DMS53 (cell line): ENCODE results near the gene MAPK13.
A peak's percentile ranks its signal among the peaks of the same experiment; 100 is the strongest.

Experiments used
- DNase-seq: peaks from one replicate; lab custom pipeline; 2025; lab: John Stamatoyannopoulos, UW

MAPK13 gene

GRCh38 chr6:36149476-36149875 lies 19.2 kb downstream of the MAPK13 start:
- DNase-seq = no peak

DNA sequence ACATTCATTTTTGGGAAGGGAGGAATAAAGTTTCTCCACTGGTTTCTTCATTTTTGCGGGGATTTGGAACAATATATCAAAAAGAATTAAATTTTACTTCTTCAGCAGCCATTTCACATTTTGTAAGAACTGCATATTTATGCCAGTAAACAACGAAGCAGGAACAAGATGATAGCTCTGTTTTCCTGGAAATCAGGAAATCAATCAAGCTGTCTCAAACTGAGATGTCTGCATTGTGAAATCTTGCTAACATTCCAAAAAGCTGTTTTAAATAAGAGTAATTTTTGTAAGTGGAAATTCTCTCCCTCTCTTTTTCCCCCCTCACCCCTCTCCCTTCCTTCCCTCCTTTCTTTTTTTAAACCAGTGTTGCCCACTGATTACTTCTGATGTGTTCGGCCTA lies 20.0 kb downstream of the MAPK13 start:
- DNase-seq = no peak

- peak; percentile 13 for DNase-seq
These were observed 24.0 kb downstream of the MAPK13 start for GRCh38 chr6:36154286-36154685.

DNA sequence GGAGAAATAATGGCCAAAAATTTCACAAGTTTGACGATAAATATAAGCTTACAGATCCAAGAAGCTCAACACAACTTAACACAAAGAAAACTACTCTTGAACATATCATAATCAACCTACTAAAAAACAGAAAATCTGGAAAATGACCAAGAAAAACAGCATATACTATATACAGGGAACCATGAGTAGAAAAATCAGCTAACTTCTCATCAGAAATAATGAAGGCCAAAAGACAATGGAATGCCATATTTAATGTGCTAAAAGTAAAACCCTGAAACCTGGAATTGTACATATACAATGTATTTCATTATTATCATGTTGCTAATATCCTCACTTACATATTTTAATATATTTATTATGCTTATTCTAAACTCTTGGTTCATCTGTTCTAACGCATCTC lies 25.3 kb downstream of the MAPK13 start:
- no peak for DNase-seq

GRCh38 chr6:36160147-36160760 lies 29.9 kb downstream of the MAPK13 start:
- DNase-seq = no peak

DNA sequence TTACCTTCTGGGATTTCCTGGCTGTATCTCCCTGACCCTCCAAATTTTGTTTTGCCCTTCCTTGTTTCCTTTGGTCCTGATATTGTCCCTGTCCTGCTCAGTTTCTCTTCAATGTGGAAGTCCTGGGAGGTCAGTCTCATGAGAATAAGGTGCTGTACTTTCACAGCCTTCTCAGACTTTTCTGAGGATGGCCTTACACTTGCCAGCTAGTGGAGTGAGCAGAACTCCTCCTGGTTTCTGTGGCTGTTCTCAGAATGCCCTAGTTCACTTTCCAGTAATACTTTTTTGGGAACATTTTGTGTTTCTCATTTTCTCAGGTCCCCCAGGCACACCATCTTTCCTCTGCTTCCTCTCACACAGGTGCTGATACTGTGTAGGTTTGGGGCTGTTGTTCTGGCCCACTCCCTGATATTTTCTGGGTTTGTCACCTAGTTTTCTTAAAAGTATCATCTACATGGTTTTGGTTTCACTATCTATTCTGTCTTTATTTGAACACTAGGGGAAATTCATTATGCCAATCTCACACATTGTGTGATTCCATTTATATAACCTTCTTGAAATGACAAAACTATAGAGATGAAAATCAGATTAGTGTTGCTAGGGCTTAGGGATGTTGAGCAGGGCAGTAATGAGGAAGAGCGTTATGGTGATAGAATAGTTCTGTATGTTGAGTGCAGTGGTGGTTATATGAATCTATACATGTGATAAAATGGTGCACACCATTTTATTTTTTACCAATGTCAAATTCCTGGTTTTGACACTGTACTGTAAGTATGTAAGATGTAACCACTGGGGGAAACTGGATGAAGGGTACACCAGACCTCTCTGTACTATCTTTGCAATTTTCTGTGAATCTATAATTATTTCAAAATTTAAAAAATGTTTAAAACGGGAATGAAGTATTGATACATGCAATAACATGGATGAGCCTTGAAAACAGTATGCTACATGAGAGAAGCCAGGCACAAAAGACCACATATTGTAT lies 39.0 kb downstream of the MAPK13 start:
- no peak for DNase-seq

DNA sequence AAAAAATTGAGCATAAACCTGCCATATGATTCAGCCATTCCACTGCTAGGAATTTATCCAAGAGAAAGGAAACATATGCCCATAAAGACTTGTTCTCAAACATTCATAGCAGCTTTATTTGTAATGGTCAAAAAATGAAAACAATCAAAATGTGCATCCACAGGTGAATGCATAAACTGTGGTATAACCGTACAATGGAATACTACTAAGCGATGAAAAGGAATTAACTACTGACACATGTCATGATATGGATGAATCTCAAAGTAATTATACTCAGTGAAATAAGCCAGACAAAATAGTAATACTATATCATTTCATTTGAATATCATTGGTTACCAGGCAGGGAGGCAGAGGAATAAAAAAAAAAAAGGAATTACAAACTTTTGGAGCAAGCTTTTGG lies 40.4 kb downstream of the MAPK13 start:
- no peak for DNase-seq

DNA sequence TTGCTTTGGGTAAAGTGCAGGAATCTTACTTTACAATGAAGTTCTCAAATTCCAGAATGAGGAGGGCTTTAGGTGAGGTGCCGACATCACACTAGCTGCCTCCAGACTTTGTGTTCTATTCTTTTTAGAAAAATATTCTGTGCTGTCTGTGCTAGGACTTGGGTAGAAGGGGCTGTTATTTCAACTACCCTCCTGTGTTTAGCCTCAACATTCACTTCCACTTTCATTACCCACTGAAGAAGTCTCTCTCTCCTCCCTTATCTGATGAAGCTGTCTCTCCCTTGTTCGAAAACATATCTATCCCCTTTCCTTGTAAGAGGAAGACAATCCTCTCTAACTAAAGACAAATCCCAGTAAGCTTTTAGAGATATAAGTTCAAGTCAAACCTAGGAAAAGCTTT lies 41.3 kb downstream of the MAPK13 start:
- no peak for DNase-seq

GRCh38 chr6:36177166-36177565 lies 46.9 kb downstream of the MAPK13 start:
- DNase-seq = no peak

- no peak for DNase-seq
These were observed 48.2 kb downstream of the MAPK13 start for GRCh38 chr6:36178544-36178943.

DNA sequence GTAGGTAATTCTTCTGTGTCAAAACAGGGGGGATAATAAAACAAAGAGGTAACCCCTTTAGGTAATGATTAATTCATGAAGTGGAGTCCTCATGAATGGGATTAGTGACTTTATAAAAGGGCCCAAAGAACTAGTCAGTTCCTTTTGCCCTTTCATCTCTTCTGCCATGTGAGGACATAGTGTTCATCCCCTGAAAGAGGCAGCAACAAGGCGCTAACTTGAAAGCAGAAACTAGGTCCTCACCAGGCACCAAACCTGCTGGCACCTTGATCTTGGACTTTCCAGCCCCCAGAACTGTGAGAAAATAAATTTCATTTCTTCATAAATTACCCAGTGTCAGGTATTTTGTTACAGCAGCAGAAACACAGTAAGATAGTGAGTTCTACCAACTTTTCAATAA lies 49.8 kb downstream of the MAPK13 start:
- DNase-seq = no peak

GRCh38 chr6:36184311-36184710 lies 54.0 kb downstream of the MAPK13 start:
- DNase-seq = no peak

DNA sequence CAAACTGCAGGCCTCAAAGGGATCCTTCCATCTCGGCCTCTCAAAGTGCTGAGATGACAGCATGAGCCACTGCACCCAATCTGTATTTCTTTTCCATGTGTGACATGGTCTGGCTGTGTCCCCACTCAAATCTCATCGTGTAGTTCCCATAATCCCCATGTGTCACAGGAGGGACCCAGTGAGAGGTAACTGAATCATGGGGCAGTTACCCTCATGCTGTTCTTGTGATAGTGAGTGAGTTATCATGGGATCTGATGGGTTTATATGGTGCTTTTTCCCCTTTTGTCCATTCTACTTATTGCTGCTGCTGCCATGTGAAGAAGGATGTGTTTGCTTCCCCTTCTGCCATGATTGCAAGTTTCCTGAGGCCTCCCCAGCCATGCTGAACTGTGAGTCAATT lies 55.9 kb downstream of the MAPK13 start:
- no peak for DNase-seq

GRCh38 chr6:36187446-36187845 lies 57.1 kb downstream of the MAPK13 start:
- no peak for DNase-seq
